AG04449 (cell line): ENCODE data around the gene TRIM36.

Experiments
- CTCF ChIA-PET: fragments of 350-600 bp; formaldehyde crosslinking; extraction: SDS; loops from one replicate; lab custom pipeline; 2021; ENCODE audit warnings: antibody characterized with exemption; lab: Yijun Ruan, JAX
- POLR2A ChIA-PET: fragments of 400-600, 350-600 bp; formaldehyde crosslinking; extraction: SDS; loops from one replicate; lab custom pipeline; 2020; ENCODE audit warnings: antibody characterized with exemption, inconsistent platforms; lab: Yijun Ruan, JAX
- DNase-seq: peaks from one replicate; pipeline ENCODE4 v3.0.0-alpha.2; 2010; ENCODE audit warnings: low read depth, low spot score
- H3K4me3 ChIP-seq: 2 replicates; pipeline ENCODE4 v1.5.1; 2011; ENCODE audit warnings: low read depth, mild to moderate bottlenecking, control low read depth, low read length
- CTCF ChIP-seq: IDR thresholded peaks from one replicate; pipeline ENCODE4 v1.5.1; 2011; ENCODE audit warnings: mild to moderate bottlenecking, moderate library complexity, low read length, control low read depth, inconsistent platforms; ENCODE audit not compliant: insufficient read depth; ENCODE audit errors: missing control alignments

TRIM36 gene

DNA sequence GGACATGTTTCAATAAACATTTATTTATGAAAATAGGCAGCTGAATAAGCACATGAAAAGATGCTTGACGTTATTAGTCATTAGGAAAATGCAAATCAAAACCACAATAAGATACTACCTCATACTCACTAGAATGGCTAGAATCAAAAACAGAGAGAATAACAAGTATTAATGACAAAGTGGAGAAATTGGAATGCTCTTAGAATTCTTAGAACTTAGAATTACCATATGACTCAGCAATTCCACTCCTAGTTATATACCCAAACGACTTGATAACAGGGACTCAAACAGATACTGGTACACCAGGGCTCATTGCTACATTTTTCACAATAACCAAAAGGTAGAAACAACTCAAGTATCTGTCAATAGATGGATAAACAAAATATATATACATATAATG lies 15.1 kb upstream of the TRIM36 start:
- CTCF ChIA-PET: no interaction called here
- TF ChIP-seq CTCF: no peak
- H3K4me3 ChIP-seq: no peak overlapping the region
- no peak for DNase-seq
- POLR2A ChIA-PET: no interaction called here

- no peak overlapping the region for H3K4me3 ChIP-seq
- no peak for TF ChIP-seq CTCF
- DNase-seq: no peak
- ChIA-PET POLR2A (no interaction called here), CTCF (interaction anchor here (0.9 kb wide), 1 partner anchor 66 kb away, joined by 4 read pairs; no protein-coding TSS in a partner anchor)
These were observed 12.0 kb upstream of the TRIM36 start for GRCh38 chr5:115181757-115182156.

GRCh38 chr5:115180165-115180709 lies 10.5 kb upstream of the TRIM36 start:
- POLR2A ChIA-PET: no interaction called here
- TF ChIP-seq CTCF: no peak
- CTCF ChIA-PET: no interaction called here
- DNase-seq: no peak
- peak overlapping the region; percentile 50 for H3K4me3 ChIP-seq

GRCh38 chr5:115179394-115180164 lies 9.9 kb upstream of the TRIM36 start:
- no peak for DNase-seq
- TF ChIP-seq CTCF: no peak
- ChIA-PET CTCF (no interaction called here), POLR2A (no interaction called here)
- H3K4me3 ChIP-seq: peak overlapping the region; percentile 50

DNA sequence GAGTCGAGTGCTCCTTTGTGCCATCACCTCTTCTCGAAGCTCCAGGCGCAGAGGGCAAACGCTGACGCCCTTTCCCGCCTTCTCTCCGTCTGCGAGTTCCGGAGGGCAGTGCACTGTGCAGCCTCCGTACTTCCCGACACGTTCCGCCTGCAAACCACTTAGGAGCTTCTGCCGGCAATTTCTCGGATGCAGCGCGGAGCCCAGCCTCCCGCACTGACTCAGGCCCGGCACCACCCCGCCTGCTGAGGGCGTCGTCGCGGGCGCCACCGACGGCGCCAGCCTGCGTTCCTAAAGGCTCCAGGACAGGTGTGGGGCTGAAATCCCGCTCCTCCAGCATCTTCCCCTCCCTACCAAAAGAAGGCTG lies 9.3 kb upstream of the TRIM36 start:
- no peak for DNase-seq
- CTCF ChIA-PET: no interaction called here
- no peak for TF ChIP-seq CTCF
- H3K4me3 ChIP-seq: no peak overlapping the region
- POLR2A ChIA-PET: no interaction called here

- ChIA-PET CTCF (no interaction called here), POLR2A (no interaction called here)
- no peak for DNase-seq
- H3K4me3 ChIP-seq: no peak overlapping the region
- TF ChIP-seq CTCF: no peak
These were observed 1.3 kb upstream of the TRIM36 start for GRCh38 chr5:115170929-115171510.
